Measurements from ENCODE around the gene SMNDC1.

The SMNDC1 gene

GRCh38 chr10:110269374-110270318, 35.1 kb downstream of the SMNDC1 start:
- Histone ChIP-seq H3K9me3 (replicated peaks; ENCODE audit: insufficient read depth, low read length) (no peaks in the 10 kb centered on the region), H3K36me3 (replicated peaks; ENCODE audit: insufficient read depth, low read length) (no peaks in the 10 kb centered on the region), H3K79me2 (ENCODE audit: low read length) (no peaks in the 10 kb centered on the region), H2AFZ (ENCODE audit: low read length) (no peak overlapping the region), H3F3A (ENCODE audit: insufficient read depth, low read length) (no peaks in the 10 kb centered on the region), H4K20me1 (ENCODE audit: insufficient read depth, low read length) (no peaks in the 10 kb centered on the region), H3K9ac (ENCODE audit: low read length) (no peak overlapping the region), H3K27ac (ENCODE audit: low read length) (no peak overlapping the region), H3K4me2 (ENCODE audit: low read depth, low read length) (no peak overlapping the region), H3K27me3 (replicated peaks; ENCODE audit: insufficient read depth, low read length) (no peaks in the 10 kb centered on the region), H3K4me3 (ENCODE audit: low read length) (no peak overlapping the region), H3K4me1 (ENCODE audit: low read length) (peaks cover 13% of the 10 kb centered on the region; the same call in 1 of the 2 replicates), H3K9me2 (replicated peaks; ENCODE audit: insufficient read depth, low read length) (no peaks in the 10 kb centered on the region)
- TF ChIP-seq CTCF (IDR thresholded peaks at IDR 0.05; ENCODE audit: low read length): no peak
- no peak for TF ChIP-seq EZH2 (optimal IDR thresholded peaks at IDR 0.05; ENCODE audit: low read depth, low read length)
- no peak for TF ChIP-seq EZH2phosphoT487 (IDR thresholded peaks at IDR 0.05; ENCODE audit: low read length)
- peak; percentile 28 for DNase-seq

DNA sequence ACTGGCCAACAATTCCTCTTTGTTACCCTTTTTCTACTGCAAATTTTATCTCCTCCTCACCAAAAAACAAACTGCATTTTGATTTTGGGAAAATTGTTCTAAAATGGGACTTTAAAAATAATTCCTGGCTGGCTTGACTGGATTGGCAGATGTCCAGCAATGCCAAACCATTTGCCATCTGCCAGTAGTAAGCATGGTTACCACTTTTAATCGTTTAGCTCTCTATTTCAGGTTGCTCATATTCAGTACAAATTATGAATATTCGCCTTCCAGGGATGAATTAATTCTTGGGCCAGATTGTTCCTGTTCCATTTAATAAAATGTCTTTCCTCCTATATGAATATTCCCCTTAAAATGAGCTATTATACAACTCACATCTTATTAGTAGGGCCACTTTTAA, 35.7 kb downstream of the SMNDC1 start:
- Histone ChIP-seq H3F3A (ENCODE audit: insufficient read depth, low read length) (no peaks in the 10 kb centered on the region), H3K27ac (ENCODE audit: low read length) (no peak overlapping the region), H3K79me2 (ENCODE audit: low read length) (no peaks in the 10 kb centered on the region), H4K20me1 (ENCODE audit: insufficient read depth, low read length) (no peaks in the 10 kb centered on the region), H3K4me3 (ENCODE audit: low read length) (no peak overlapping the region), H3K9ac (ENCODE audit: low read length) (no peak overlapping the region), H3K9me2 (replicated peaks; ENCODE audit: insufficient read depth, low read length) (no peaks in the 10 kb centered on the region), H3K9me3 (replicated peaks; ENCODE audit: insufficient read depth, low read length) (no peaks in the 10 kb centered on the region), H3K36me3 (replicated peaks; ENCODE audit: insufficient read depth, low read length) (no peaks in the 10 kb centered on the region), H3K4me1 (ENCODE audit: low read length) (peaks cover 13% of the 10 kb centered on the region; the same call in 1 of the 2 replicates), H3K4me2 (ENCODE audit: low read depth, low read length) (no peak overlapping the region), H3K27me3 (replicated peaks; ENCODE audit: insufficient read depth, low read length) (no peaks in the 10 kb centered on the region), H2AFZ (ENCODE audit: low read length) (no peak overlapping the region)
- TF ChIP-seq EZH2phosphoT487 (IDR thresholded peaks at IDR 0.05; ENCODE audit: low read length): no peak
- TF ChIP-seq CTCF (IDR thresholded peaks at IDR 0.05; ENCODE audit: low read length): no peak
- TF ChIP-seq EZH2 (optimal IDR thresholded peaks at IDR 0.05; ENCODE audit: low read depth, low read length): no peak
- DNase-seq: no peak

- no peak overlapping the region for H3K4me2 ChIP-seq (ENCODE audit: low read depth, low read length)
- H3K4me3 ChIP-seq (ENCODE audit: low read length): no peak overlapping the region
These were observed 36.3 kb downstream of the SMNDC1 start for GRCh38 chr10:110268442-110268841.

More at GRCh38 chr10:110268442-110268841, 36.3 kb downstream of the SMNDC1 start:
- no peak overlapping the region for H3K9ac ChIP-seq (ENCODE audit: low read length)
- peaks cover 13% of the 10 kb centered on the region; the same call in 1 of the 2 replicates for H3K4me1 ChIP-seq (ENCODE audit: low read length)
- no peaks in the 10 kb centered on the region for H4K20me1 ChIP-seq (ENCODE audit: insufficient read depth, low read length)
- H3K79me2 ChIP-seq (ENCODE audit: low read length): no peaks in the 10 kb centered on the region
- no peaks in the 10 kb centered on the region for H3K9me2 ChIP-seq (replicated peaks; ENCODE audit: insufficient read depth, low read length)
- no peaks in the 10 kb centered on the region for H3K27me3 ChIP-seq (replicated peaks; ENCODE audit: insufficient read depth, low read length)
- H3F3A ChIP-seq (ENCODE audit: insufficient read depth, low read length): no peaks in the 10 kb centered on the region
- H3K36me3 ChIP-seq (replicated peaks; ENCODE audit: insufficient read depth, low read length): no peaks in the 10 kb centered on the region
- TF ChIP-seq EZH2phosphoT487 (IDR thresholded peaks at IDR 0.05; ENCODE audit: low read length): no peak
- TF ChIP-seq EZH2 (optimal IDR thresholded peaks at IDR 0.05; ENCODE audit: low read depth, low read length): no peak
- TF ChIP-seq CTCF (IDR thresholded peaks at IDR 0.05; ENCODE audit: low read length): no peak; the same call in 1 of the 2 replicates
- H2AFZ ChIP-seq (ENCODE audit: low read length): no peak overlapping the region
- peak; percentile 50 for DNase-seq
- H3K9me3 ChIP-seq (replicated peaks; ENCODE audit: insufficient read depth, low read length): no peaks in the 10 kb centered on the region
- H3K27ac ChIP-seq (ENCODE audit: low read length): no peak overlapping the region

Measured in MM.1S (cell line).